GM19372 (cell line): ENCODE measurements around the gene ACTR5.

Source experiments
- ATAC-seq: cut with Tn5 transposase; IDR thresholded peaks from one replicate; pipeline ENCODE4 v1.9.1; 2021; ENCODE audit warnings: mild to moderate bottlenecking, low read depth, moderate library complexity; ENCODE audit not compliant: unreplicated experiment

The ACTR5 gene

DNA sequence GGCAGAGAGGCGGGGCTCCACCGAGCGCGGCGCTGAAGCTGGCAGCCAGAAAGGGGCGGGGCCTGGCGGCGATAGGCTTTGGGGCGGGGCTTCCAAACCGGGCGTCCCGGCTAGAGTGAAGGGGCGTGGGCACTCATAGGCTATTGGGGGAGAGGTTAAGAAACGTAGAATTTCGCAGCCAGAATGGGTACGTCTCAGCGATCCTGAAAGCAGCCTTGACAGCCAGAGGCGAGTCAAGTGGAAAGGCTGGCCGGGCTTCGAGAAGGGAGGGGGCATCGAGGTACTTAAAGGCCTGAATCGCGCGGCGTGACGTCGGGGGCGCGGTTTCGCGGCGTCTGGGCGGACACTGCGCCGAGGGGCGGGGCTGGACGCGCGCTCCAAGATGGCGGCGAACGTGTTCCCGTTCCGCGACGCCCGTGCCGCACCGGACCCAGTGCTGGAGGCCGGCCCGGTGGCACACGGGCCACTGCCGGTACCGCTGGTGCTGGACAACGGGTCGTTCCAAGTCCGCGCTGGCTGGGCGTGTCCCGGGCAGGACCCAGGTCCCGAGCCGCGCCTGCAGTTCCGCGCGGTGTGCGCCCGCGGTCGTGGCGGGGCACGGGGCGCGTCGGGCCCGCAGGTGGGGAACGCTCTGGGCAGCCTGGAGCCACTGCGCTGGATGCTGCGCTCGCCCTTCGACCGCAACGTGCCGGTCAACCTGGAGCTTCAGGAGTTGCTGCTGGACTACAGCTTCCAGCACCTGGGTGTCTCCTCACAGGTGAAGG is at the start of gene ACTR5:
ACTR5 (plus strand) TSS at position 364 of the 764 bp plus-strand sequence; CDS start at position 383, 19 bp downstream.
- peak; percentile 88 for ATAC-seq

DNA sequence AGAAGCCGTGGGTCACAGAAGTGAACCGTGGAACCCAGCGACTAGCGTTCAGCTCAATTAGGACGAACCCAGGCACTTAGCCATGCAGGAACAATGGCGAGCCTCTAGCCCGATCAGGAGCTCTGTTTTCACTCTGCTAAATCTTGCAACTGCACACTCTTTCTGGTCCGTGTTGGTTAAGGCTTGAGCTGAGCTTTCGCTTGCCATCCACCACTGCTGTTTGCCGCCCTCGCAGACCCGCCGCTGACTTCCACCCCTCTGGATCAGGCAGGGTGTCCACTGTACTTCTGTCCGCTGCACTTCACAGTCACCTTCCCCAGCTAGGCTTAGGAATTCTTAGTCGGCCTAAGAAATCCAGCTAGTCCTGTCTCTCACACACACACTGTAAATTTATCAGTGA is 49.7 kb upstream of the ACTR5 start:
- no peak for ATAC-seq

DNA sequence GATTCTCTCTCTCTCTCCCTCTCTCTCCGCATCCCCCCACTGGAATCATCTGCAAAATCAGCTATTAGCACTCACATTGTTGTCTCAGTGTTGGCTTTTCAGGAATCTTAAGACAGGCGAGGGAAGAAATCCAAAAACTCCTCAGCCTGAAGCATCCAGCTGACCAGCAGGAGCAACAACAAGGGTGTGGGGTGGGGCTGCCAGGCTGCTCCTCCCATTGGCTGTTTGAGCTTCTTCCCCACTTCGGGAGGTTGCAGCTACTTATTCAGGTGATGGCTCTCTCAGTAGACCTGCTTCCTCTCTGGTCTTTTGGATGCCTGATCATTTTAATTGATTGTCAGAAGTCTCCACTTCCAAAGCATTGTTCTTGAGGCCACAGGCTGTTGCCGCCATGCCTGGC is 48.1 kb upstream of the ACTR5 start:
- ATAC-seq: no peak

DNA sequence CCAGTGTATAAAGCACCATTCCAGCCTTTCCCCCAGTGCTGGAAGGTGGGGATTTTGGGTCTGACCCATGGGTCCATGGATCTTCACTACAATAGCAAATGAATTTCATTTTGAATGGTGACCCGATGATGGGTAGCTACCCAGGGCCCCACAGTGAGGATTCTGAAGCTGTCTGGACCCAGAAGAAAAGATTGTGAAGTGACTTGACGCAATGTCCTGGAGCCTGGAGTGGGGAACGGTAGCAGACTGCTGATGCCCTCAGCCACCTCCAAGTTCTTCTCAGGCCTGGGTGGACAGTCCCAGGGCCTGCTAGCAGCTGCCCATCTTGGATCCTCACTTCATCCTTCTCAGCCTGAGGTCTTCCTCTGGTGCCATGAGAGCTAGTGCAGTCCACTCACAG is 47.3 kb upstream of the ACTR5 start:
- ATAC-seq: no peak

DNA sequence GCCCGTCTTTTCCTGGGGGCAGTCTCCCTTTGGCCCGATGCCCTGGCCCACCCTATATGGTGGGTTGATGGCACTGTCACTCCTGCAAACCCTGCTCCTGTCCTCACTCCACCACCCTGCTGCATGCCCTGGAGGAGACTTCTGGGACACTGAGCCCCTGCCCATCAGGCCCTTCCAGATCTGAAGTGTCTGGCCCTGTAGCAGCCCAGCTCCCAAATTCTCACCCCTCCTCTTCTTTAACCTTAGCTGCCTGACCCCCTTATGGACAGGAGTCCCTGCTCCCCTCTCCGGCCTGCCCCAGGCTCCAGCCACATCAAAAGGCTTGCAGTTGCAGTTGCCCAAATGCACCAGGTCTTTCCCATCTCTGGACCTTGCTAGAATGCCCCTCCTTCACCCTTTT is 44.7 kb upstream of the ACTR5 start:
- no peak for ATAC-seq

DNA sequence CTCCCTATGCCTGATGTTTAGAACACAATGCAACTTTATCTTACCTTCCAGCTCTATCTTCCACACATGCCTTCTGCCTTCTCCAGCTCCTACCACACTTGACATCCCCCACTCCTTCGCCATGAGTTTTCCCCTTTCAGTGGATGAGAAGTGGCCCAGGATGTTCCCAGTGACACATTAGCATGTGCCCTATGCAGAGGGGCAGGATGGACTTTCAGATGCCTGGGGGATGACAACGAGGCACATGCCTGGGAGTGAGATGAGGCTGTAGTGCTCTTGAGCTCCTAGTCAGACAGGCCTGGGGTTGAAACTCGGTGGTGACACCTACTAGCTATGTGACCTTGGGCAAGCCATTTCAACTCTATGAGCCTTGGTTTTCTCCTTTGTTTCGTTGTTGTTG is 44.1 kb upstream of the ACTR5 start:
- ATAC-seq: no peak

DNA sequence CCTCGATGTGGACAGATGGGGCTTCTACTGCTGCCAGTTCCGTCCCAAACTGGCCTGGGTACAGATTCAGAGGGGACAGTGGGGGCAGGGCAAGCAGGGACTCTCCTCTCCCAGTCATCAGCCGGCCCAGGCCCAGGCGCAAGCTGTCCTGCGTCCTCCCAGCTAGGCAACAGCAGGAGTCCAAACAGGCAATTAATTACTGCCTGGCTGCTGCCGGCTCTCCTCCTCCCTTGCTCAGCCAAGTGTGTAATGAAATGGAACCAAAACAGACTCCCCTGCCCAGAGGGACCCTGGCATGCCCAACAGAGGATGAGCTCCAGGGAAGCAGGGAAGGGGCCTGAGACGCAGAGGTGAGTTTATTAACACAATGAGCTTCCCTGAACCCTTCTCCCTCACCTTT is 41.8 kb upstream of the ACTR5 start:
- ATAC-seq: no peak

DNA sequence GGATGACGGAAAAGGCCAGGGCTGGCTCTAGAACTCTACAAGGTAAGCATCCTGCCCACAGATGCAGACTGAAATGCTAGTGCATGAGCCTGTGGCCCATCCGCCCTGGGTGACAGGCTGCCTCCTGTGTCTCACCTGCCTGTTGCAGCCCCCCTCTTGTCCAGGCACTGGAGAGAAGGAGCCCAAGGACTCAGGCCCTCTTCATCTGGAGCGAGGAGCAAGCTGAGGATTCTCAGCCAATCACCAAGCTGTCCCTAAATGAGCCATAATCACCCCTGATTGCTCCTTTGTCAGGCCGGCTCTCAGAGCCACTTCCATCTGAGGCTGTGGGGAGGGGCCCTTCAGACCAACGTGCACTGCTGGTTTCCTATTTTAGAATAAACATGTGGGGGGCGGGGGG is 34.0 kb upstream of the ACTR5 start:
- ATAC-seq: no peak

DNA sequence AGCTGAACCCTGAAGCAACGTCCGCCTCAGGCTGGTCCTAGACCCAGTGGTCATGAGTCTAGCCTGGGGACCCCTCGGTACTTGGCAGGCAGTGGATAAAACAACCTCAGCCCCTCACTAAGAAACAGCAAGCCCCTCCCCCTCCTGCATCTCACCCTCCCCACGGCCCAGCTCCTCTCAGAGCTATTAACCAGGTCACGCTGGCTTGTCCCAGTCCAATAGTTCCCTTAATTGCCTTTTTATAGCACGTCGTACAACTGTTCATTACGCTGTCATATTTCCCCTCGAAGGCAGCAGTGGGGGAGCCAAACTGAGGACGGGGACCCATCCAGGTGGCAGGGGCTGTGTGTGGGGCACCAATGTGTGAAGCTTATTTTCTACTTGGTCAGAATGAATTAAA is 32.6 kb upstream of the ACTR5 start:
- ATAC-seq: no peak

DNA sequence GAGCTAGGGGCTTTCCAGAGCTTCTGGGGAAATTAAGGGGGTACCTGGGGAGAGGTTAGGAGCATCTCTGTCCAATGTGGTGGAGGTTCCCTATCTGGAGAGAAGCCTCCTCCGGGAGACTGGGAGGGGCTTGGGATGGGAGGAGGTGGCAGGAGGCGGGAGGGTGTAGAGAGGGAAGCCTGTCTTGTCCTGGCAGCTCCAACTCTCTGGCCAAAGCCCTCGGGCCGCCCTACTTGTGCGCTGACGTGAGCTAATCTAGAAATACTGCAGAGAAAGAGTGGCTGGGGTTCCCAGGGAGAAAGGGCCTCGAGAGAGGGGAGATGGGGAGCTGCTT is 25.6 kb upstream of the ACTR5 start:
- ATAC-seq: no peak

DNA sequence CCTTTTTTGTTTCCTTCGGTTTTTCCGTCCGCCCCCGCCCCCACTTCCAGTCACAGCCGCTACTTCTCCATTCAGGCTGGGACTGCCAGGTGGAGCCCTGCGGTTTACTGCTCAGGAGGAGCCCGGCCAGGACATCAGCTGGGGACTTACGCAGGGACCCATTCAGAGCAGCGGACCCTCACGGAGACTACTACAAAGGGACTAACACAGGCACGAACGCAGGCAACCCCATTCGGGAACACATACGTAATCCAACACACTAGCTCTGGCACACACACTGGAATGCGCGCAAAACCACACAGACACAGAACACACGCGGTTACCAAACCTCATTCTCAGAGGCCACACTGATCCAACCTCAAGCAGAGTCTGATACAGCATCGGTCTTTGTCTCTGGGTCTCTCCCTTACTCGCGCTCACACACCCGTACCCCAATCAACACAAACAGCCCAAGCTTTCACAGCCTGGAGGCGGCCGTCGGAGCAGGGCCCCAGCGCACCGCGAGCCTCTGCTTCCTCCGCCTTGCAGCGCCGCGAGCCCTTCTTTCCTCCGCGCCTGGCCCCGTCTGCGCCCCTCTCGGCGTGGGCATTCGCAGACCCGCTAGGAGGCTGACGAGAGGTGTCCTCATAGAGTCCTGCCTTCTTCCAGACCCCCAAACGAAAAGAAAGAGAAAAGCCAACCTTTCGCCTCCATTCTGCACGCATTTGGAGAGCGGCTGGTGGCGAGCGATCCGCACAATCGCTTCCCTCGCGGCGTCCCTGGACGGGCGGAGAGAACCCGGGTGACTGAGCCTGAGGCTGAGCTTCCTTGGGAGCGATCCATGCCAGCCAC is 25.0 kb upstream of the ACTR5 start:
- no peak for ATAC-seq

DNA sequence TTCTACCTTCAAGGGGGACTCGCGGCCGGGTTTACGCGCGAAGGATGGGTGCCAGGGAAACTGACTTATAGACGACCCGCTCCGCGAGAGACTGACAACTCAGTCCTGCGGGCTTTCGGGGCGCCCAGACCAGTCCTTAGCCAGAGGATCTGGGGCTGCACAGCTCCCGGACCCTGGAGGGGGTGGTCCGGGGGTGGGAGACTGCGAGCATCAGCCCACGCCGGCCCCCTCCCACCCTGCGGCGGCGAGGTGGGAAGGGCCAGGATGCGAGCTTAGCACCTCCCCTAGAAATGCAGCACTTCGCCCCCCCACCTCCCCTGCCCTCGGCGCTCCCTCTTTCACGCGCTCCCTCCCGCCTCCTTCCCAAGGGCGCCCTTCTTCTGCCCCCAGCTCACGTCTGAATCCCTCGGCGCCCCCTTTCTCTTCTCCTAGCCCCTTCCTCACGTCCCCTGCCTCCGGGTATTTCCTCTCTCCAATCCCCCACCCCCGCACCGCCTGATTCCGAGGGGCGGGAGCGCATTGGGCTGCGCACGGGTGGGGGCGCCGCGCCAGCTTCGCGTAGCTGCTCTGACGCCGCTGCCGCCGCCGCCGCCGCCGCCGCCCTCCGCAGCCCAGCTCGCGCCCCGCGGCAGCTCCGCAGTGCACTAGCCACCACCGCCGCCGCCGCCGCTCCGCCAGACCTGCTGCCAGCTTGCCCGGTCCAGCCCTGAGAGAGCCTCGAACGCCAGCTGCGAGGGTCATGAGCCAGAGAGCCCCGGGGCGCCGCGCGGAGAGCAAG is 24.2 kb upstream of the ACTR5 start, which contains the start of gene SLC32A1:
SLC32A1 (plus strand) TSS at position 639 of the 778 bp plus-strand sequence. CDS start 239 bp downstream, outside the sequence.
- no peak for ATAC-seq

DNA sequence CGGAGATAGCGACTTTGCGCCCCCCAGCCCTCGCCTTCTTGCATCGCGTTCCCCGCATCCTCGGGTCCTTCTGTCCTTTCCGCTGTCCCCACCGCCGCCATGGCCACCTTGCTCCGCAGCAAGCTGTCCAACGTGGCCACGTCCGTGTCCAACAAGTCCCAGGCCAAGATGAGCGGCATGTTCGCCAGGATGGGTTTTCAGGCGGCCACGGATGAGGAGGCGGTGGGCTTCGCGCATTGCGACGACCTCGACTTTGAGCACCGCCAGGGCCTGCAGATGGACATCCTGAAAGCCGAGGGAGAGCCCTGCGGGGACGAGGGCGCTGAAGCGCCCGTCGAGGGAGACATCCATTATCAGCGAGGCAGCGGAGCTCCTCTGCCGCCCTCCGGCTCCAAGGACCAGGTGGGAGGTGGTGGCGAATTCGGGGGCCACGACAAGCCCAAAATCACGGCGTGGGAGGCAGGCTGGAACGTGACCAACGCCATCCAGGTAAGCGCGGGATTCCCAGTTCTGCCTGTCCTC is 23.6 kb upstream of the ACTR5 start:
- ATAC-seq: no peak

DNA sequence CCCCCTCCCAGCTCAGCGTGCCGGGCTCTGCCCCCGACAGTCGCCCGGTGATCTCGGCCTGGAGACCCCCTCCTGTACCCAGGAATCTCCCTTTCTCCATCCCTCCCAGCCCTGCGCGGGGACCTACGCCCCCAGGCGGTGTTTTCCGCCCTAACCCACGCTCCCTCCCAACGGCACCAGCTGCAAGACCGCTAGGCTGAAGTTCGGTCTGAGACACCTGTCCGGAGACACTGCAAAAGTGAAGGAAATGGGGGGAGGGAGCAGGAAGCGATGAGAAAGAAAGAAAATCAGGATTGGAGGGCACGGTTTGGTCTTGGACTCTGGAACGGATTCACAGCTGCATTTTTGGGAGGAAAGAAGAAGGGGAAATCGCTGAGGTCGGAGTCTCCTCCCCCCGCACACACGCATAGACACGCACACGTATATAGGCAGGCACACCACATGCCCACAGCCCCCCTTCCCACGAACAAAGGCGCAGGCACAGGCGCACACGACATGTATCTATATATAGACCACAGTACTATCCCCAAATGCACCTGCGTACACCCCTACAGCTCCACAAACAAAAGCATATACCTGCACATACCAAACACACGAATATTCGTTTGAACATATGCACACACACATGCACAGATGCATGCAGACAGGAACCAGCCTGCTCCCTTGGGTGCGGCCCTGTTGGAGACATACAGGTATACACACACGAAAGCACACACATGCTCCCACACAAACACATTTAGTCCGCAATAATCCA is 22.9 kb upstream of the ACTR5 start:
- no peak for ATAC-seq

DNA sequence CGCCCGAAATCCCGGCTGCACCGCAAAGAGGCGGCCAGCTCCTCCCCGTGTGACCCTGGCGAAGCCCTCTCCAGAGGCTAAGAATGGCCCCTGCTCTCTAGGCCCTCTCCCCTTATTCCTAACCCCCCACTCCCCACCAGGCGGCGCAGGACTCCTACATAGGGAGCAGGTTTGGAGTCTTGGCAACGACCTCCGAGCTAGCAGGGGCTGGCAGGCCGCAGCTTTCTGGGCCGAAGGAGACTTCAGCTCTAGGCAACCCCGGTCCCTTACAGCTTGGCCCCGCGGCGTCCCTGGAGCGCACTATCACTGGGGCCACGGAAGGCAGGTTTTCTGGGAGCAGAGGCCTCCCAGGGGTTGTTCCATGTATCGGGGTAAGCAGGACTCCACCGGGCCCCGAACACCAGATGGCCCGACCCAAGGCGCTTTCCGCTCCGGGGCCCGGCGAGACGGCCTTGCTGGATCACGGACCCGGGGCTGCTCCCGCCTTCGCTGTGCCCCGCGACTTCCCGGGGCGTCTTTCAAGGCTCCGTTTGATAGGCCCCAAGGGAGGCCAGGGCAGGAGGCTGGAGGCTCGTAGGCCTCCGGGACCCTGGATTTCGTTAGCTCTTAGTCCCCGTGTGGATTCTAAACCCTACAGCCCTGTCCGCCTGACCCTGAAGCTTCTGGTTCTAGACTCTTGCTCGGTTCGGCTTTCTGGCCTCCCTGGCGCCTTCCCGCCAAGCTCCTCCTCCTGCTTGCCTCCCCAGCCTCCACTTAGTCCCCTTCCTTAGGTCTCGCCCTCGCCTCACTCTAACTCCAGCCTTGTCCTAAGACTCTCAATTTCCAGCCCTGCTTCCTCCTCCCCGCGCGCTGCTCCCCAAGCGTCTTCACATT is 22.1 kb upstream of the ACTR5 start:
- no peak for ATAC-seq

DNA sequence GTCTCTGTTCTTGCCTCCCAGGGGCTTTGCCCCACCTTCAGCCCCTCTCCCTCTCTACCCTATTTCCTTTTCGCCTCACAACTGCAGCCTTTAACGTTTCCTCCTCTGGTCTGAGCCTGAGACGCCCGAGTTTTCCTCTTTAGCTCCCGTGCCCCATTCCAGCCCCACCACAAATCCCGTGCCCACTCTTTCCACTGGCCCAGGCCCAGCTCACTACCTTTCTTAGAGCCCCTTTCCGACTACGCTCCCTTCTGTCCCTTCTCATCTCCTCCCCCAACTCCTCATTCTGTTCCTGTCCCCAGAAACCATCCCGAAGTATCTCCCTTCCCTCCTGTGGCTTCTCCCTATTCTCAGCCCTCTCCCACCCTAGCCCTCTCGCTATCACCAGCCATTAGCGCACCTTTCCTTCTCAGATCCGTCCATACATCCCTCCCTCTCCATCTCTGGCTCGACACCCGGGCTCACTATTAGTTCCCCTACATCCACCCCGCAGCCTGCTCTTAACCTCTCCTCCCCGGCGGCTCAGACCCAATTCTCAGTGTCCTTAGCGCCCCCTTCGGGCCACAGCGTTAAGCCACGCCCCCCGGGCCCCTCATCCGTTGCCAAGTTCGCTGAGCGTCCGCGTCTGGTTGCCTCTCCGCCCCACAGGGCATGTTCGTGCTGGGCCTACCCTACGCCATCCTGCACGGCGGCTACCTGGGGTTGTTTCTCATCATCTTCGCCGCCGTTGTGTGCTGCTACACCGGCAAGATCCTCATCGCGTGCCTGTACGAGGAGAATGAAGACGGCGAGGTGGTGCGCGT is 21.3 kb upstream of the ACTR5 start:
- no peak for ATAC-seq

DNA sequence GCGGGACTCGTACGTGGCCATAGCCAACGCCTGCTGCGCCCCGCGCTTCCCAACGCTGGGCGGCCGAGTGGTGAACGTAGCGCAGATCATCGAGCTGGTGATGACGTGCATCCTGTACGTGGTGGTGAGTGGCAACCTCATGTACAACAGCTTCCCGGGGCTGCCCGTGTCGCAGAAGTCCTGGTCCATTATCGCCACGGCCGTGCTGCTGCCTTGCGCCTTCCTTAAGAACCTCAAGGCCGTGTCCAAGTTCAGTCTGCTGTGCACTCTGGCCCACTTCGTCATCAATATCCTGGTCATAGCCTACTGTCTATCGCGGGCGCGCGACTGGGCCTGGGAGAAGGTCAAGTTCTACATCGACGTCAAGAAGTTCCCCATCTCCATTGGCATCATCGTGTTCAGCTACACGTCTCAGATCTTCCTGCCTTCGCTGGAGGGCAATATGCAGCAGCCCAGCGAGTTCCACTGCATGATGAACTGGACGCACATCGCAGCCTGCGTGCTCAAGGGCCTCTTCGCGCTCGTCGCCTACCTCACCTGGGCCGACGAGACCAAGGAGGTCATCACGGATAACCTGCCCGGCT is 20.6 kb upstream of the ACTR5 start:
- no peak for ATAC-seq

DNA sequence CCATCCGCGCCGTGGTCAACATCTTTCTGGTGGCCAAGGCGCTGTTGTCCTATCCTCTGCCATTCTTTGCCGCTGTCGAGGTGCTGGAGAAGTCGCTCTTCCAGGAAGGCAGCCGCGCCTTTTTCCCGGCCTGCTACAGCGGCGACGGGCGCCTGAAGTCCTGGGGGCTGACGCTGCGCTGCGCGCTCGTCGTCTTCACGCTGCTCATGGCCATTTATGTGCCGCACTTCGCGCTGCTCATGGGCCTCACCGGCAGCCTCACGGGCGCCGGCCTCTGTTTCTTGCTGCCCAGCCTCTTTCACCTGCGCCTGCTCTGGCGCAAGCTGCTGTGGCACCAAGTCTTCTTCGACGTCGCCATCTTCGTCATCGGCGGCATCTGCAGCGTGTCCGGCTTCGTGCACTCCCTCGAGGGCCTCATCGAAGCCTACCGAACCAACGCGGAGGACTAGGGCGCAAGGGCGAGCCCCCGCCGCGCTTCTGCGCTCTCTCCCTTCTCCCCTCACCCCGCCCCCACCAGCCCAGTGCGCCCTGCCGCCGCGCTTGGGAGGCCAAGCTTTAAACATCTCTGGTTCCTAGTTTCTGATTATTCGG is 20.0 kb upstream of the ACTR5 start:
- ATAC-seq: no peak
